ENCODE results near the gene CELF4.

Gene CELF4

GRCh38 chr18:37409878-37410277 lies 155.7 kb downstream of the CELF4 start:
- no peaks in the 10 kb centered on the region for H3K79me2 ChIP-seq (ENCODE audit: control insufficient read depth, low read length)
- H4K20me1 ChIP-seq (ENCODE audit: control insufficient read depth, insufficient read depth, low read depth, low read length) = no peaks in the 10 kb centered on the region
- no peak overlapping the region for H3K4me2 ChIP-seq (ENCODE audit: low read length)
- no peaks in the 10 kb centered on the region for H3K9me3 ChIP-seq (ENCODE audit: control insufficient read depth, insufficient read depth, low read length)
- H3K27me3 ChIP-seq (ENCODE audit: control insufficient read depth, low read length) = no peaks in the 10 kb centered on the region
- no peaks in the 10 kb centered on the region for H3K36me3 ChIP-seq (ENCODE audit: control insufficient read depth, low read length)
- TF ChIP-seq EZH2phosphoT487 (IDR thresholded peaks at IDR 0.05; ENCODE audit: borderline replicate concordance, low read length) = no peak
- TF ChIP-seq, protein P1, sequence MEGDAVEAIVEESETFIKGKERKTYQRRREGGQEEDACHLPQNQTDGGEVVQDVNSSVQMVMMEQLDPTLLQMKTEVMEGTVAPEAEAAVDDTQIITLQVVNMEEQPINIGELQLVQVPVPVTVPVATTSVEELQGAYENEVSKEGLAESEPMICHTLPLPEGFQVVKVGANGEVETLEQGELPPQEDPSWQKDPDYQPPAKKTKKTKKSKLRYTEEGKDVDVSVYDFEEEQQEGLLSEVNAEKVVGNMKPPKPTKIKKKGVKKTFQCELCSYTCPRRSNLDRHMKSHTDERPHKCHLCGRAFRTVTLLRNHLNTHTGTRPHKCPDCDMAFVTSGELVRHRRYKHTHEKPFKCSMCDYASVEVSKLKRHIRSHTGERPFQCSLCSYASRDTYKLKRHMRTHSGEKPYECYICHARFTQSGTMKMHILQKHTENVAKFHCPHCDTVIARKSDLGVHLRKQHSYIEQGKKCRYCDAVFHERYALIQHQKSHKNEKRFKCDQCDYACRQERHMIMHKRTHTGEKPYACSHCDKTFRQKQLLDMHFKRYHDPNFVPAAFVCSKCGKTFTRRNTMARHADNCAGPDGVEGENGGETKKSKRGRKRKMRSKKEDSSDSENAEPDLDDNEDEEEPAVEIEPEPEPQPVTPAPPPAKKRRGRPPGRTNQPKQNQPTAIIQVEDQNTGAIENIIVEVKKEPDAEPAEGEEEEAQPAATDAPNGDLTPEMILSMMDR (IDR thresholded peaks at IDR 0.05; ENCODE audit: low read depth, low read length, poor library complexity, severe bottlenecking) = no peak
- no peak overlapping the region for H3K27ac ChIP-seq (ENCODE audit: low read depth, low read length)
- H3K4me1 ChIP-seq (ENCODE audit: control insufficient read depth, low read length) = no peaks in the 10 kb centered on the region
- no peaks in the 10 kb centered on the region for H3F3A ChIP-seq (ENCODE audit: control insufficient read depth, insufficient read depth)
- no peak overlapping the region for H3K4me3 ChIP-seq (ENCODE audit: low read length)
- H3K9me2 ChIP-seq (replicated peaks; ENCODE audit: control insufficient read depth, low read length) = no peaks in the 10 kb centered on the region

- no peak for TF ChIP-seq EZH2phosphoT487 (IDR thresholded peaks at IDR 0.05; ENCODE audit: borderline replicate concordance, low read length)
- TF ChIP-seq, protein P1 (IDR thresholded peaks at IDR 0.05; ENCODE audit: low read depth, low read length, poor library complexity, severe bottlenecking) = no peak
- Histone ChIP-seq H3F3A (ENCODE audit: control insufficient read depth, insufficient read depth) (no peaks in the 10 kb centered on the region), H3K4me2 (ENCODE audit: low read length) (no peak overlapping the region), H4K20me1 (ENCODE audit: control insufficient read depth, insufficient read depth, low read depth, low read length) (no peaks in the 10 kb centered on the region), H3K9me2 (replicated peaks; ENCODE audit: control insufficient read depth, low read length) (no peaks in the 10 kb centered on the region), H3K36me3 (ENCODE audit: control insufficient read depth, low read length) (no peaks in the 10 kb centered on the region), H3K27me3 (ENCODE audit: control insufficient read depth, low read length) (no peaks in the 10 kb centered on the region), H3K4me3 (ENCODE audit: low read length) (no peak overlapping the region), H3K79me2 (ENCODE audit: control insufficient read depth, low read length) (no peaks in the 10 kb centered on the region), H3K9me3 (ENCODE audit: control insufficient read depth, insufficient read depth, low read length) (no peaks in the 10 kb centered on the region), H3K27ac (ENCODE audit: low read depth, low read length) (no peak overlapping the region), H3K4me1 (ENCODE audit: control insufficient read depth, low read length) (no peaks in the 10 kb centered on the region)
Measured at GRCh38 chr18:37408676-37409265, 156.8 kb downstream of the CELF4 start.

DNA sequence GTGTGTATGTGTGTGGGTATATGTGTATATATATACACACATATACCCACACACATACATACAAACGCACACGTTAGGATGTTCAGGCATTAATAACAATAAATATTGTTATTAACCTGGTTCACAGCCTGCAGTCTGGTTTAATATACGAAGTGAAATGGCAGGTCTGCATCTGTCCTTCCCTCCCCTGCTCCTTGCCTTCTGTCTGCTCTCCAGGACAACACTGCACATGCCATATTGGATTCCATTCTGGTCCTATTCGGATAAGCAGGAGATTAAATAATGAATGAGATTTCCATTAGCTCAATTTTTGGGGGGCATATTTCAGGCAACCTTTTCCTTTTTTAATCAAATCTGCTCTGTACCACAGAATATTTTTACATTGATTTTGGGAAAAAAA lies 158.0 kb downstream of the CELF4 start:
- Histone ChIP-seq H4K20me1 (ENCODE audit: control insufficient read depth, insufficient read depth, low read depth, low read length) (no peaks in the 10 kb centered on the region), H3K27ac (ENCODE audit: low read depth, low read length) (no peak overlapping the region), H3K79me2 (ENCODE audit: control insufficient read depth, low read length) (no peaks in the 10 kb centered on the region), H3K27me3 (ENCODE audit: control insufficient read depth, low read length) (no peaks in the 10 kb centered on the region), H3F3A (ENCODE audit: control insufficient read depth, insufficient read depth) (no peaks in the 10 kb centered on the region), H3K36me3 (ENCODE audit: control insufficient read depth, low read length) (no peaks in the 10 kb centered on the region), H3K4me2 (ENCODE audit: low read length) (no peak overlapping the region), H3K9me2 (replicated peaks; ENCODE audit: control insufficient read depth, low read length) (no peaks in the 10 kb centered on the region), H3K4me1 (ENCODE audit: control insufficient read depth, low read length) (no peaks in the 10 kb centered on the region), H3K9me3 (ENCODE audit: control insufficient read depth, insufficient read depth, low read length) (no peaks in the 10 kb centered on the region), H3K4me3 (ENCODE audit: low read length) (no peak overlapping the region)
- TF ChIP-seq, protein P1 (IDR thresholded peaks at IDR 0.05; ENCODE audit: low read depth, low read length, poor library complexity, severe bottlenecking) = no peak
- TF ChIP-seq EZH2phosphoT487 (IDR thresholded peaks at IDR 0.05; ENCODE audit: borderline replicate concordance, low read length) = no peak
